GM18861 (cell line): ENCODE results near the gene MPP3.
"Not testable (repeated sequence)": the region's sequence is repeated elsewhere in the genome, so short reads cannot be mapped to it uniquely, and the experiment has no call there.

Experiments used
- ATAC-seq: cut with Tn5 transposase; IDR thresholded peaks from one replicate; pipeline ENCODE4 v1.9.1; 2021; ENCODE audit not compliant: unreplicated experiment

The MPP3 gene

DNA sequence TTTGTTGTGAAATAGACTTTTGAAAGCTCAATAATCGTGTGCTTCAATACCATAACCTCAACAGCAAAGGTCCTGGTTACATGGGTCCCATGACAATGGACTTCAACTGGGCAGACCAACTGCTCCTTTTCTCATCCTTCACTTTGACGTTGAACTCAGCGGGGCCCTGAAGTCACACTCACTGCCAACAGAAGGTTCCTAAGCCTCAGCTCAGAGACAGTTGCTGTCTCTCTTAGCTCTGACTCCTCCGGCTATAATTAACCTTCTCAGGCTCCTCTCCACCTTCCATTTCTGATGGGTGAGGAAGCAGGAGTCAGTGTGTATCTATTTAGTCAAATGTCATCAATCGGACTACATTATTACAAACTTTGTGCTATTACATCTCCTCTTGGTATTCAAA lies 23.8 kb downstream of the MPP3 start:
- ATAC-seq = no peak

- ATAC-seq = no peak
Measured at GRCh38 chr17:43808076-43808475, 24.9 kb downstream of the MPP3 start.

DNA sequence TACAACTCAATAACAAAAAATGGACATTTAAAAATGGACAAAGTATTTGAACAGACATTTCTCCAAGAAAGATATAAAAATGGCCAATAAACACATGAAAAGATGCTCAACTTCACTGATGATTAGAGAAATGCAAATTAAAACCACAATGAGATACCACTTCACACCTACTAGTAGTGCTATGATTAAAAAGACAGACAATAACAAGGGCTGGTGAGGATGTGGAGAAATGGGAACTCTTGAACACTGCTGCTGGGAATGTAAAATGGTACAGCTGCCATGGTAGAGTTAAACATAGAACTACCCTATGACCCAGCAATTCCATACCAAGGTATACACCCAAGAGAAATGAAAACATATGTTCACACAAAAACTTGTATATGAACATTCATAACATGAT lies 27.8 kb downstream of the MPP3 start:
- ATAC-seq = no peak

- ATAC-seq = no peak
Measured at GRCh38 chr17:43803758-43804157, 29.2 kb downstream of the MPP3 start.

GRCh38 chr17:43801844-43802243 lies 31.1 kb downstream of the MPP3 start:
- ATAC-seq = no peak

DNA sequence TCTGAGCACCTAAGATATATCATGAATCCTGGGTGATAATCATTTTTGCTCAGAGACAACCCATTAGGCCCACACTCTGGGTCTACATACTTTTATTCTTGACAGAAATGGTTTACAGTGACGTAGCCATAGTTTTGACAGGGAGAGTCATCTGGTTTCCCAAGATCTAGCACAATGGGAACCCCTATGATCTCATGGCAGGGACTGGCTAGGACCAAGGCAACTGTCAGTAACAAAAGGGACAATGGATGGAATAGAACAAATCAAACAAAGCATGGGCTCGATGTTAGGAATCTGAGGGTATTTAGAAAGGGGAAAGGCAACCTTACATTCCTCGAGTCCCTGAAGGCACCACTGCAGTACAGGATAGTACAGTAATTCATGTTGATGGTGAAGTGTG lies 32.2 kb downstream of the MPP3 start:
- no peak for ATAC-seq

DNA sequence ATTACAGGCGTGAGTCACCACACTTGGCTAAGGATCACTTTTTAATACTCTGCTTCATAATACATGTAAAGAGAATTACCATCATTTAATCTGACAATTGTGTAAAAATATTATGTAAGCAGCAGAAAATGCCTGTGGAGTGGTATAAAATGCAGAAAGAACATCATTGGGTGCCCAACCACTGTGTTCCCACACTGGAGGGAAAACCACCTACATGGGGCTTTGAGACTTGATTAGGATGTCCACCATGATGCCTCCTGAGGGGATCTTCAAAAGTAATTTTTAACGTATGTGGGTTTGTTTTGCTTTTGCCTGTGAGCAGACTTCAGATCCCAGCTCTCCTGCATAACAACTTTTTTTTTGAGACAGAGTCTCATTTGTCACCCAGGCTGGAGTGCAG lies 33.9 kb downstream of the MPP3 start:
- ATAC-seq = no peak

GRCh38 chr17:43798024-43798423 lies 34.9 kb downstream of the MPP3 start:
- not testable (repeated sequence) for ATAC-seq

GRCh38 chr17:43792668-43793067 lies 40.3 kb downstream of the MPP3 start:
- ATAC-seq = not testable (repeated sequence)

DNA sequence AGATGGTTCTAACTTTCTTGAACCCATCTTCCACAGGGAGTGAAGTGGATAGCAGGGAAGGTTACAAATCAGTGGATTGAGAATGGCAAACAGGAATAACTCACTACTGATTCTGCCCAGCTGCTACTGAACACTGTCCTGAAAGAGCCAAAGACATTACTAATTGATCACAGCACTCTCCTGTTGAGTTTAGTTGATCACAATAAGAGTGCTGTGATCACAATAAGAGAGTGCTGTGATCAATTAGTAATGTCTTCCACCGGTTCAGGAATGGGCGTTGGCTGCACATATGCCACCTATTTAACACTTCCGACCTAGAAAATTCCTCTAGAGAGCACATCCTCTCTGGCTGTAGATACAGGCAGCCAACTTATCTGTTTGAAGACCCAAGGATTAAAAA lies 41.4 kb downstream of the MPP3 start:
- ATAC-seq = no peak

DNA sequence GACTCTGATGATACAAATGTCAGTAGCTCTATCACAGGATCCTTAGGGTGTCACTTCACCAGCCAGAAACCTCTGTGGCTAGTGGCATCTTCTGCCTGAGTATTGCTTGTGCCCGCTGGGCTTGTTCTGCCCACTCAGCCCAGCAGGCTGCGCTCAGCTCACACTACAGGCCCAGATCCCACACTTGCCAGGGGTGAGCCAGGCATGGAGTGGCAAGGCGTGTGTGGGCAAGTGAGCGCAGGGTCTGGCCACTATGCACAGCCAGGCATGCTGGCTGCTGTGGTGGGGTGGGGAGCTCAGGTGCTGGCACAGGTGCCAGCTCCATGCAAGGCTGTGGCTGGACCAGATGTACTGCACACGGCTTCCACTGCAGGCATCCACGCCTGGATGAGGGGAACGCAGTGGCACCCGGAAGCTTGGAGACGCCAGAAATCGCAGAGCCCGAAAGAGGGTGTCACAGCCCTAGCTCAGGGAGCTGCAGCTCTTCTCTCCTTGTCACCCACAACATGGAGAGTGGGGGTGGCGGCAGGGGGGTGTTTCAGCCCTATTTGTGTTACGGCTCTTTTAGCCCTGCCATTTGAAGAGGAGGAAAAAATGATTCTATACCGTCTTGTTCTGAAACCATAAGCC lies 42.5 kb downstream of the MPP3 start:
- no peak for ATAC-seq

DNA sequence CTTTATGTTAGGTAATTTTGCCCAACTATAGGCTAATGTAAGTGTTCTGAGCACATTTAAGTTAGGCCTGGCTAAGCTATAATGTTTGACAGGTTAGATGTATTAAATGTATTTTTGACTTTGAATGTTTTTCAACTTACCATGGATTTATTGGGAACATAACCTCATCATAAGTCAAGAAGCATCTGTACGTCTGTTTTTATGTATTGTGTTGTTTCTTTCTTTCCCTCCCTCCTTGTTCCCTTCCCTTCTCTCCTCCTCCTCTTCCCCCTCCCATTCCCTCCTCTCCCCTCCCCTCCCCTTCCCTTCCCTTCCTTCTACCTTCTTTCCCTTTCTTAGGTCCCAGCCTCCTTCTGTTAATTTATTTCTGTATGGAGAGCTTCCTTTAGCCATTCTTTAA lies 43.5 kb downstream of the MPP3 start:
- ATAC-seq = no peak

GRCh38 chr17:43788540-43788939 lies 44.4 kb downstream of the MPP3 start:
- no peak for ATAC-seq

GRCh38 chr17:43787728-43788127 lies 45.2 kb downstream of the MPP3 start:
- no peak for ATAC-seq

DNA sequence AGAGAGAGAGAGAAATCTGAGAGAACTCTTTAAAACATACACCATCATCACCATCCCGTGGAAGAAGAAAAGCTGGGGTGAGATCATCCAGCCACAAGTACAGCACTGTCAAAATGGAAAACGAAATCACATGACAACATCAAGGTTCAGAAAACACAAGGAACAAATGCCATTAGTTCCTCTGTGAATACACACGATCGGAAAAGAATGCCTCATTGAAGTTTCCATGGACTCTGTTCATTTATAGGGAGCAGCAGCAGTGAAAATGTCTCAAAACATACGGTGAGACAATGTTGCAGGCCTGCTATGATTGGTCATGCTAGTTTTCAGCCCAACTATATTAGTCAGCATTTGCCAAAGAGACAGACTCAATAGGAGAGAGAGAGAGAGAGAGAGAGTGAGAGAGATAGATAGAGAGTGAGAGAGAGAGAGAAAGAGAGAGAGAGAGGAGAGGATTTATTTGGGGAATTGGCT lies 48.3 kb downstream of the MPP3 start:
- no peak for ATAC-seq

DNA sequence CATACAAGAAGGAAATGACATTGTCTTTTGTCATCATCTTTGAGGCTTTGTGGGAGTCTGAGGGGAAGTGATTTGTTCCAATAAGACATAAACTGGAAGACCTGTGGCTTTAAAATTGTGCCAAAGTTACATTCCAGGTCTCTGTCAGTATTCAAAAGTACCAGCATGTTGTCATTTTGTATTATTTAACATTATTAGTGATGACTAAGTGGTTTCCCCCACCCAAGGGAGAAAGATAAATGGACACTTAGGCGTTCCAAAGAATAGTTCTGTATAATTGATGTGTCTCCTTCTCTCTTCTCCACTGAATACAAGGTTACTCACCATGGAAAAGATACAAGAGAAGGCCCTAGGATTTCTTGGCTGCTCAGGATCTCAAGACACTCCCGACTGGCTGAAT lies 48.9 kb downstream of the MPP3 start:
- no peak for ATAC-seq

- ATAC-seq = no peak
Measured at GRCh38 chr17:43782913-43783680, 49.8 kb downstream of the MPP3 start.

DNA sequence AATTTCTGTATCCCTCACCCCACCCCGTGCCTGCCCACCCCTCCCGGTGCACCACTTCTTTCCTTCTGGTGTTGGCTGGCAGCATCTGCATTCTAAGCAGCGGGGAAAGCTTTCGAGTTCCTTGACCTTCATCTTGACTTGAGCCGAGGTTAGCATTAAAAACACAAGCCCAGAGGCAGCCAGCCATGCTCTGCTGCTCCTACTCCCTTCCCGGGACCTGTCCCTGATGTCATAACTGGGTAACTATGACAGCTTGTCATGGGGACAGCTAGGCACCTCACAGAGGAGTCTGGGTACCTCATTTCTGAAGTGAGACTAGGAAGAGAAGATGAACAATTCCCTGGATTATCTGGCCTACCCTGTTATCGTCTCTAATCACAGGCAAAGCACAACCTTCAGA lies 52.8 kb downstream of the MPP3 start, which contains the start of gene CFAP97D1:
Gene CFAP97D1 (plus strand): TSS at position 301 of the 400 bp plus-strand sequence. CDS start 28 bp downstream, at position 329.
- no peak for ATAC-seq

DNA sequence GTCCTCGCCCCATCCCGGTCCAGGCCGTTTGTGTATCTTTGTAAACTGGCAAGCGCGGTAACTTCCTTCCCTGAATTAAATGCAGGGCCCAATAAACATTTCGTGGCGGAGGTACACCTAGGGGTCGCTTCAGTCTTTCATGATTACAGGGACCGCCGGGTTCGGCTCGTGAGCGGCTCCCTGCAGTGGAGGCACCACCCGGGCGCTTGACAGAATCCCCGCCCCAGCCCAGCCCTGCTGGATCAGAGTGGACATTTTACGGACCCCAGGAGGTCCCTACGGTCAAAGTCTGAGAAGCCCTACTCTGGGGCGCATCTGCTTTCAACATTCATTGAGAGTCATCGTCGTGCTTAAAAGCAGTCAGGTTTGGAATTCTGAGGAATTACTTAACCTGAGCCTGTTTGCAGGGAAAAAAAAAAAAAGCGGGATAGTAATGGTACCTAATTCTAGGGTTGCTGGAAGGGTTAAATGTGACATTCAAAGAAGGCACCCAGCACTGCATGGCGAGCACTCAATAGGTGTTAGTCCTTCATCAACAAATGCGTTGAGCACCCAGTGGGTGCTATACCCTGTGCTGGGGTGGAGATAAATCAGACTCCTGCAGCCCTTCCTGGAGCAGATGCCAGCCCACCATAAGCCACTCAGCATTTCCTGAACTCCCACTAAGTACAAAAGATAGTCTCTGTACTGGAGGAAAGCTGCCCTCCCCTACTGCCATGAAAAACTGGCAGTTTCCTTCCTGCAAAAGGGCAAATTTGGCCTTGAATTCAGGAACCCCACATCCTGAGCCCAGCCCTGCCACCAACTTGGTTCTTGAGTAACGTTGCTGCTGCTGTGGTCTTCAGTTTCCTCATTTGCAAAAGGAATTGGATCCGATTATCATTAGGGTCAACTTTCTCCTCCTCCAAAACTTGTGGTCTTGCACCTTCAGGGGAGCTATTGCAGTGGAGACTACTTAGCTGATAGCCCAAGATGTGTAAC lies 53.5 kb downstream of the MPP3 start:
- no peak for ATAC-seq

GRCh38 chr17:43778337-43779144 lies 54.4 kb downstream of the MPP3 start, which contains the start of gene DUSP3:
Gene DUSP3 (minus strand): TSS chr17:43778977. CDS start chr17:43778924, 53 bp downstream.
- peak; percentile 61 for ATAC-seq
